HG02642 (cell line): Measurements from ENCODE around the gene DAGLA.

Experiments
- ATAC-seq: cut with Tn5 transposase; IDR thresholded peaks from one replicate; pipeline ENCODE4 v1.9.1; 2021; ENCODE audit warnings: mild to moderate bottlenecking; ENCODE audit not compliant: unreplicated experiment, poor library complexity

Gene DAGLA

GRCh38 chr11:61724437-61724836 lies 44.2 kb downstream of the DAGLA start:
- ATAC-seq = no peak

GRCh38 chr11:61725781-61726231 lies 45.6 kb downstream of the DAGLA start:
- ATAC-seq = no peak

DNA sequence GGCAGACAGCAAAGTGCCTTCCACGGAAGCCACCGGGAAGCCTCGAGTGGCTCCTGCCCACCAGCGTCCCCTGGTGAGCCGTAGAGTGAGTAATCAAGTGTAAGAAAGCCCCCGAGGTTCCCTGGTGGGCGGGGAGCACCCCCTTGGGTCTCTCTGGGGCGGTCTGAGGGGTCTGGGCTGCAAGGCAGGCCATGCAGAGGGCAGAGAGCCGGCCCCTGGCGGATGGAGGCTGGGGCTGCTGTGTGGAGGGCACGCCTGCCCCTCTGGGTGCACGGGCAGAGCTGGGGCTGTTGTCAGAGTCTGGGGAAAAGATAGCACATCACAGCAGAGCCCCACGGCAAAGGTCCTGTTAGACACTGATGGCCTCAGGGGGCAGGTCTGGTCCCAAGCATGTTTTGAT lies 46.6 kb downstream of the DAGLA start:
- no peak for ATAC-seq

GRCh38 chr11:61727401-61727811 lies 47.2 kb downstream of the DAGLA start:
- no peak for ATAC-seq

GRCh38 chr11:61728066-61728939 lies 48.1 kb downstream of the DAGLA start:
- no peak for ATAC-seq

DNA sequence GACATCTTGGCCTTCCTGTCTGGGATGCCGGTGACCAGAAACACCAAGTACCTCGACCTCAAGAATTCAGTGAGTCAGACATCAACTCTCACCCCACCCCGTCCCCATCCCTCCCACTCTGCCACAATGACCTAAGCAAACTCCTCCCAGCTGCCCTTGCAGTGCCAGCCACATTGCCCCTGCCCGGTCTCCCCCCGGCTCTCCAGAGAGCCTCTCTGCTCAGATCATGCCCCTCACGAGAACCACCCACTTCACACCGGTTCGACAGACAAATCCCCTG lies 48.7 kb downstream of the DAGLA start:
- ATAC-seq = no peak

DNA sequence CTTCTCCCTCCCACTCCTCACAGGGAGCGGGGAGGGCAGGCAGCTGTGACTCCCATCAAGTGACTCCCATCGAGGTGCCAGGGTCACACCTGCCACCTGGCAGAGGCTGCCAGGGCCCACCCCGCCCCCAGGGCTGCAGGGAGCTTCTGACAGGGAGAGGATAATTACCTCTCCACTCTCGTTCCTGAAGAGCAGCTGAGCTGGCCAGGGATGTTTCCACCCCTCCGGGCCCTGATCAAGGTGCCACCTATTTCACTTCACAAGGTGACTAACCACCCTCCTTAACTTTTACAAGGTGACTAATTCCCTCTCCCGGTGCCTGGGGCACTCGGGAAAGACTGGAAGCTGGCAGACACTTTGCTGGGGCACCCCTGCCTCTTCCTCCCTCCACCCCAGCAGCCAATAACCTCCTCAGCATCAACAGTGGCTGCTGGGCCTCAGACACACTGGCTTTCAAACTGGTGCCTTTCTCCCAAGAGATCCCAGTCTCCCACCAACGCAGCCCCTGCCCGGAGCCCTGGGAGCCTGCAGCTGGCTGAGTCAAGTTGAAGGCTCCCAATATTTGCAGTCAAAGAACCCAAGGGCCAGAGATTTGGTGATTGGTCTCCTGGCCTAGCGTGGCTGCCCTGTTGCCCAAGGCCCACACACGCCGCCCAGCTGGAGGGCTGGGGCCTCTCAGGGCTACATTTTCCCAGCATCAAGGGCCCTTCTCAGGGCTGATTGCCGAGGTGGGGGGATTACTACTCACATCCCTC lies 50.2 kb downstream of the DAGLA start:
- no peak for ATAC-seq

DNA sequence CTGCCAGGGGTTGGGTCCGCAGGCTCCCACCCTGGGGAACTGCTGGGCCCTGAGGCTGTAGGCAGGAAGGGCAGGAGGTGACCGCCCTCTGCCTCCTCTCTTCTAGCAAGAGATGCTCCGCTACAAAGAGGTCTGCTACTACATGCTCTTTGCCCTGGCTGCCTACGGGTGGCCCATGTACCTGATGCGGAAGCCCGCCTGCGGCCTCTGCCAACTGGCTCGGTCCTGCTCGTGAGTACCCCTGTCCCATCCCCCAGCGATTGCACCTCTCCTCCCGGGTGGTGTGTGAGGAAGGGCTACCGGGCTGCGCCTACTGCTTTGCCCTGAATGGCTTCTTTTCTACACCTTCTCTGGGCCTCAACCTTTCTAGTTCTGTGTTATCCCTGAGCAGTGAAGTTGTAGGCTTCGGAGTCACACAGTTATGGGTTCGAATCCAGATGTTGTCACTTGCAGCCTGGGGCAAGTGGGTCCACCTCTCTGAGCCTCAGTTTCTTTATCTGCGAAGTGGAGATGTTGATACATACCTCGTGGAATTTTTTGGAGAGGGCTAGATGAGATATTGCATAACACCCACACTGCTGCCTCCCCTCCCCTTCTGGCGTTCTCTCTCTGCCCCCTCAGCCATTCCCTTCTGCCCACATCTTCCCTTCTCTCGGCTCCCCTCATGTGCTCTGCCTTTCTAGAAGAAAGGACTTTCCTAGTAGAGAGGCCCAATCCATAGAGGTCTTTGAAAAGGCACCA lies 51.2 kb downstream of the DAGLA start:
- ATAC-seq = no peak

GRCh38 chr11:61731952-61732675 lies 51.9 kb downstream of the DAGLA start:
- no peak for ATAC-seq

- ATAC-seq = no peak
Measured at GRCh38 chr11:61732705-61733104, 52.5 kb downstream of the DAGLA start.

- ATAC-seq = peak; percentile 78
Measured at GRCh38 chr11:61733120-61733978, 53.2 kb downstream of the DAGLA start.

DNA sequence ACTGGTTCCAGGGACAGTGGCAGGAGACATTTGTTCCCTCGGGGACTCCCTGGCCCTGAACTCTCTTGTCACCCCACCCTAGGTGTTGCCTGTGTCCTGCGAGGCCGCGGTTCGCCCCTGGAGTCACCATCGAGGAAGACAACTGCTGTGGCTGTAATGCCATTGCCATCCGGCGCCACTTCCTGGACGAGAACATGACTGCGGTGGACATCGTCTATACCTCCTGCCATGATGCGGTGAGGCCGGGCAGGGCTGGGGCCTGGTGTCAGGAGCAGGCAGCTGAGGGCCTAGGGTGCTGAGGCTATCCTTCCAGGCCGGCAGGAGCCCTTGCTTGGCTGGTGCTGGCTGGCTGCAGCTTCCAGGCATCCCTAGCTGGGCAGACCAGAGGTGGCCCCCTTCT lies 54.6 kb downstream of the DAGLA start:
- no peak for ATAC-seq

GRCh38 chr11:61735391-61735790 lies 55.2 kb downstream of the DAGLA start:
- no peak for ATAC-seq

DNA sequence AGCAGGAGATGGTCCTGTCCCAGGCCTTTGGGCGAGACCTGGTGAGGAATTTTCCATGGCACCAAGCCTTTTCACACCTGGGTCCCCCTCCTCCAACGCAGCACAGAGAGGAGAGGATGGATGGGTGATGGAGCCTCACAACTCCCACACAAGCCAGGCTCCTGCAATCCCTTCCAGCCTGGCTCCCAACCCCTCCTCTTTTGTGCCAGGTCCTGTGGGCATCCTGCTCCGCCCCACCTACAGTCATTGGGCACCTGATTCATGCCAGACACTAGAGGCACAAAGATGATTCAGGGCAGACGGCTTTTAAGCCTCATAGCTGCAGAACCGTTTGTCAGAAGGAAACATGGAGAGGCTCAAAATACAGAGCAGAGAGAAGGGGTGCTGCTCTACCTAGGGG lies 56.1 kb downstream of the DAGLA start:
- ATAC-seq = no peak

GRCh38 chr11:61737131-61737530 lies 56.9 kb downstream of the DAGLA start:
- ATAC-seq = no peak

DNA sequence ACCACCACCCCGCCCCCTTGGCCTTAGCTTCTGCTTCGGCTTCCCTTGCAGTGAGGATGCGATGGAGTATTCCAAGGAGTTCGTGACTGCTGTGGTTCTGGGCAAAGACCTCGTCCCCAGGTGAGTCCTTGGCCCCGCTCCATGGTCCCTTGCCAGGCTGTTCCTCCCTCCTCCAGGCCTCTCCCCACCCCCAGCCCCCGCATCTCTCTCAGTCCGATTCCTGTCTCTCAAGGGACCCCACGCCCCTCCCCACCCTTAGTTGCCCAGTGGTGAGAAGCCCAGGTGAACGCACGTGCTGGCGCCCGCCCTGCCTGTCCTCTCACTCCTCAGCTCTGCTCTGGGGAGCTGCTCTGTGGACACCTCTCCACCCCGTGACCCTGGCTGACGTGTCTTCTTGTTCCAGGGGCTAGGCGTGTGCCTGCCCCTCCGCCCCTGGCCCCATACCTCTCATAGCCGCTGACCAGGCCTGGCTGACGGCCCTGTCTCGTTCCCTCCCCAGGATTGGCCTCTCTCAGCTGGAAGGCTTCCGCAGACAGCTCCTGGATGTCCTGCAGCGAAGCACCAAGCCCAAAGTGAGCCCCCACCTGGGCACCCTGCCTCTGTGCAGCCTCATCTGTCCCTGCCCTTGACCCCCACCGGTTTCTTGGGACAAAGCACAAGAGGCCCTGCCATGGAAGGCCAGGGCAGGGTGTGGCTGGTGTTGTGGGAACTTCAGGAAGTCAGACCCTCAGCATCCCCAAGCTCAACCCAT lies 57.6 kb downstream of the DAGLA start:
- ATAC-seq = no peak

- no peak for ATAC-seq
Measured at GRCh38 chr11:61738776-61739175, 58.6 kb downstream of the DAGLA start.

DNA sequence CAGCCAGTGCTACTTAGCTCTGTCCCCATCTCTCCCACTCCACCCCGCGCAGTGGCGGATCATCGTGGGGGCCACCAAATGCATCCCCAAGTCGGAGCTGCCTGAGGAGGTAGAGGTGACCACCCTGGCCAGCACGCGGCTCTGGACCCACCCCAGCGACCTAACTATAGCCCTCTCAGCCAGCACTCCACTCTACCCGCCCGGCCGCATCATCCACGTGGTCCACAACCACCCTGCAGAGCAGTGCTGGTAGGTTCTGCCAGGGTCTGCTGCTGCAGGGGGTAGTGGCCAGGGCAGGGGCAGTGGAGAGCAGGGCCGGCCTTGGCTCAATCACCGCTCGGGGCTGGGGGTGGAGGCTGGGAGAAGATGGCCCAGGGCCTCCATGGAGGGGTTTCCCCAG lies 59.2 kb downstream of the DAGLA start:
- ATAC-seq = no peak

DNA sequence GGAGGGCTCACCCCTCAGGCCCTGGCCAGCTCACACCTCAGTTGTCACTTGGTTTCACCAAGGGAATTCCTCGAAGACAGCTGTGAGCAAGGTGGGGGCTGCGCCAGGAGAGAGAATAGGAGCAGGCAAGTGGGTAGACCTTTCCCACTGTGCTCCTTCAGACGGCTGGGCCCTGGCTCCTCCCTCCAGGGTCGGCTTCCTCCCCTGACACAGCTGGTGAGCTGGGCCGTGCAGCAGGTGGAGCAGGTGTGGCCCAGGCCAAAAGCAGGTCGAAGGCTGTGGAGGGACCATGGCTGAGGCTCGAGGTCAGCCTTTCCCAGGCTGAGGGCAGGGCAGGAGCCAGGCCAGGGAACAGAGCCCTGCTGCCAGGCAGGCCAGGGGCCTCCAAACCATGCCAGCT lies 59.8 kb downstream of the DAGLA start:
- ATAC-seq = no peak
